K562 (cell line): ENCODE results near the gene SLC2A2. TPM values are rescaled to one million over a fixed set of nuclear protein-coding genes. Genes with fewer than 3 reads are reported as not detected.

Source experiments
- ATAC-seq: fragments of 200-7000 bp; cut with Tn5 transposase; 3 replicates; pipeline ENCODE4 v1.9.1; 2020; ENCODE audit warnings: moderate library complexity
- BruUV-seq: library from RNA; stranded (reverse); fragments of 400-500 nt; replicated peaks from 2 replicates; lab custom pipeline; 2021; lab: Mats Ljungman, UMichigan
- CTCF ChIA-PET: fragments of 300-600 bp; formaldehyde crosslinking; extraction: SDS; loops from one replicate; lab custom pipeline; 2021; ENCODE audit warnings: low intra/inter-chr PET ratio; lab: Yijun Ruan, JAX
- POLR2A ChIA-PET: fragments of 300-600, 350-650 bp; sonication (Branson Sonifier 250); formaldehyde crosslinking; extraction: SDS; loops from one replicate; lab custom pipeline; 2021; ENCODE audit warnings: antibody characterized with exemption, inconsistent platforms; lab: Yijun Ruan, JAX
- DNase-seq, 4 experiments: peaks; one replicate each; pipeline versions ENCODE4 v3.0.0 to v3.0.0-alpha.2; 2011 to 2018; ENCODE audit warnings: low spot score in 3 of 4, mixed read lengths in 3 of 4; ENCODE audit errors: extremely low read depth in 1 of 4
- FAIRE-seq: peaks from 2 replicates; lab custom pipeline; 2011; peaks lifted over from hg19 to GRCh38; lab: Jason Lieb, UNC
- H2AFZ ChIP-seq: 2 replicates; pipeline ENCODE4 v1.6.0; 2011; ENCODE audit warnings: low read depth, low read length, control low read depth, inconsistent platforms
- H3K27ac ChIP-seq: fragments of 200-600 bp; 3 replicates; pipeline ENCODE4 v1.8.0; 2011; ENCODE audit warnings: low read depth, mild to moderate bottlenecking, control low read depth, inconsistent platforms, low read length, moderate library complexity, mixed read lengths; ENCODE audit errors: extremely low read depth
- H3K27me3 ChIP-seq, 2 experiments: fragments of 300-600 bp in 1 of 2; 2 replicates in 1 of 2; 3 replicates in 1 of 2; pipeline versions ENCODE4 v1.6.0 to v1.8.0; 2011; ENCODE audit warnings: inconsistent platforms in 2 of 2, low read length in 2 of 2, mild to moderate bottlenecking in 1 of 2, mixed read lengths in 1 of 2, moderate library complexity in 1 of 2; ENCODE audit not compliant: control insufficient read depth in 2 of 2, insufficient read depth in 2 of 2
- H3K36me3 ChIP-seq: fragments of 300-600 bp; 3 replicates; pipeline ENCODE4 v1.8.0; 2011; ENCODE audit warnings: mild to moderate bottlenecking, low read length, inconsistent platforms; ENCODE audit not compliant: control insufficient read depth, insufficient read depth
- H3K4me1 ChIP-seq, 2 experiments: fragments of 200-600 bp in 1 of 2; replicated peaks in 1 of 2; 2 replicates in 1 of 2; 3 replicates in 1 of 2; pipeline versions ENCODE4 v1.5.1 to v1.8.0; 2011; ENCODE audit warnings: inconsistent platforms in 2 of 2, low read length in 2 of 2, mild to moderate bottlenecking in 1 of 2, mixed read lengths in 1 of 2, moderate library complexity in 1 of 2; ENCODE audit not compliant: control insufficient read depth in 2 of 2, insufficient read depth in 2 of 2
- H3K4me2 ChIP-seq: 2 replicates; pipeline ENCODE4 v1.6.1; 2011; ENCODE audit warnings: low read length, control low read depth, inconsistent platforms, mixed read lengths; ENCODE audit not compliant: insufficient read depth
- H3K4me3 ChIP-seq: fragments of 200-600 bp; sonication (generic), shearing (Covaris generic); 2 replicates; pipeline ENCODE4 v1.5.1; 2016; ENCODE audit warnings: control low read depth, inconsistent platforms
- H3K79me2 ChIP-seq: fragments of 200-600 bp; 3 replicates; pipeline ENCODE4 v1.8.0; 2011; ENCODE audit warnings: low read length, inconsistent platforms; ENCODE audit not compliant: control insufficient read depth, insufficient read depth
- H3K9ac ChIP-seq, 2 experiments: 2 replicates each; pipeline versions ENCODE4 v1.6.0 to v1.6.1; 2011; ENCODE audit warnings: low read depth in 2 of 2, low read length in 2 of 2, control low read depth in 1 of 2, inconsistent platforms in 1 of 2, mild to moderate bottlenecking in 1 of 2, mixed read lengths in 1 of 2; ENCODE audit not compliant: insufficient read depth in 1 of 2
- H3K9me1 ChIP-seq: one replicate; pipeline ENCODE4 v1.6.0; 2011; ENCODE audit warnings: inconsistent platforms, mild to moderate bottlenecking, low read length, moderate library complexity; ENCODE audit not compliant: control insufficient read depth, insufficient read depth
- H3K9me3 ChIP-seq: replicated peaks from 2 replicates; pipeline ENCODE4 v1.5.1; 2011; ENCODE audit warnings: low read depth, low read length, inconsistent platforms; ENCODE audit not compliant: control insufficient read depth, insufficient read depth
- H4K20me1 ChIP-seq: replicated peaks from 2 replicates; pipeline ENCODE4 v1.6.1; 2011; ENCODE audit warnings: low read length, inconsistent platforms, mixed read lengths; ENCODE audit not compliant: control insufficient read depth, insufficient read depth
- CEBPB ChIP-seq: fragments of 450-650 bp; IDR thresholded peaks from 2 replicates; pipeline ENCODE4 v1.6.1; 2016; ENCODE audit warnings: missing genetic modification characterization, missing compliant biosample characterization
- CTCFL ChIP-seq: IDR thresholded peaks from 2 replicates; pipeline ENCODE4 v1.6.1; 2011; ENCODE audit warnings: borderline replicate concordance, low read depth, mild to moderate bottlenecking, moderate library complexity, low read length; ENCODE audit not compliant: insufficient read depth, poor library complexity, severe bottlenecking
- MAFF ChIP-seq: IDR thresholded peaks from 2 replicates; pipeline ENCODE4 v1.6.1; 2012; ENCODE audit warnings: low read length, improper control_type of control experiment
- SMC3 ChIP-seq: conservative IDR thresholded peaks from 2 replicates; pipeline ENCODE4 v1.6.1; 2011; ENCODE audit warnings: low read depth, low read length, improper control_type of control experiment; ENCODE audit not compliant: insufficient read depth
- WGBS: fragments of 100-300 bp; shearing (Covaris generic); methylation state at CpG from one replicate; pipeline ENCODE4 v1.1.6; 2016; ENCODE audit warnings: low coverage, mixed read lengths; ENCODE audit not compliant: insufficient coverage; ENCODE audit errors: missing lambda C conversion rate; 5-methylcytosine and 5-hydroxymethylcytosine counted together
- in situ Hi-C: fragments of 300-500 bp; cut with MboI; formaldehyde crosslinking; loops from 4 replicates; pipeline ENCODE4 v1.15.0; 2018; ENCODE audit warnings: inconsistent platforms, mixed read lengths
- intact Hi-C: fragments of 100-400 bp; cut with micrococcal nuclease; formaldehyde crosslinking; loops from 2 replicates; pipeline ENCODE4 v1.14.2; 2022
- polyA plus RNA-seq, 8 experiments: library from polyadenylated mRNA; depleted of rRNA in 4 of 8; stranded (reverse) in 5 of 8; unstranded in 3 of 8; fragments of >200 nt; fragmentation: Nextera tagmentation in 2 of 8; fragmentation: Illumina TruSeq in 1 of 8; extraction: Ambion mirVana in 2 of 8; extraction: Trizol in 1 of 8; gene quantifications; 2 replicates each; pipeline versions ENCODE4 v1.2.1 to v1.2.3, GENCODE V29; 2011 to 2014; ENCODE audit warnings: inconsistent platforms in 1 of 8, missing spikeins in 1 of 8
- total RNA-seq, 7 experiments: library from RNA; depleted of rRNA in 6 of 7; stranded (reverse); fragments of >200 nt in 6 of 7; fragmentation: Illumina TruSeq in 2 of 7; extraction: Trizol in 2 of 7; gene quantifications; 2 replicates each; pipeline versions ENCODE4 v1.2.1 to v1.2.3, GENCODE V29; 2011 to 2021; ENCODE audit warnings: low replicate concordance in 1 of 7
- TF ChIP-seq, protein P1 (sequence below), 3 experiments: IDR thresholded peaks in 2 of 3; conservative IDR thresholded peaks in 1 of 3; 2 replicates each; pipeline ENCODE4 v1.5.1; 2011 to 2012; ENCODE audit warnings: low read length in 3 of 3, mild to moderate bottlenecking in 3 of 3, control low read depth in 2 of 3, improper control_type of control experiment in 1 of 3, inconsistent platforms in 1 of 3, low read depth in 1 of 3, mixed read lengths in 1 of 3, moderate library complexity in 1 of 3; ENCODE audit not compliant: insufficient read depth in 2 of 3

Gene SLC2A2
- total and polyA plus RNA-seq, 9 of the 15 experiments (the other 6 are each of a cell fraction or from before 2014, with no cell fraction given) = 0.18 TPM; not detected in 8

DNA sequence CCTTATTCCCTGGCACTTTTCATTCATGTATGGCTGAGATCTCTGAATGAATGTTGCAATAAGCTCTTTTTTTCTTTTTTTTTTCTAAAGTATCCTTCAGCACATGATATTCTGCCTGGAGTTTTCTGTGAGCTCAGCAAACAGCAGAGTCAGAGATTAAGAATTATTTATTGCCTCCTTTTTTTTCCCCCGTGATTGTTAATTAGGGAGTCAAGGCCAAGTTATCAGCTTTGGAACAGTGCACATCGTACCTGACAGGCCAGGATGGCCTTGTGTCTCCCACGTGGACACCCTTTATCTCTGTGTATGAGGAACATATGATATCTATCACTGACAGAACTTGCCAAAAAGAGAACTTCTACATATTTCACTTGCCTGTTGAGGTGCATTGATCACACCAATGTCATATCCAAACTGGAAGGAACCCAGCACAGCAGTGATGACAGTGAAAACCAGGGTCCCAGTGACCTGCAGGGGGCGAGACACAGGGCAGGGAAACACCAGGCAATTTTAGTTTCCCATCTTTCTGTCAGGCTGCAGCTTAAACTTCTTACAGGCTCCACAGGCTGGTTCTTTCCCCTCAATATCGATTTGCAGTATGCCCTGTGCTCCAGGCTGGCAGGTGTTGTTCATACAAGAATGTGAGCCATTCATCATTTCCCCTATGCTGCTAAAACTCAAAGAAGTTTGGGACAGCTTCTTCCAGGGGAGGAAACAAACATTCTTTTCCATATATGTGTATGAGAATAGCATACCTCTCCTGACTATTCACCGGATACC, 8.2 kb downstream of the SLC2A2 start:
- in situ Hi-C loops (no loop called here), intact Hi-C loops (no loop called here)
- Histone ChIP-seq H3K27me3 (peaks cover 0 to 4% of the 10 kb centered on the region in 2 experiments; a peak in 3 of 5 replicates), H3K36me3 (no peaks in the 10 kb centered on the region), H3K4me2 (no peak overlapping the region), H3K27ac (no peak overlapping the region), H3K4me1 (peaks cover 0 to 7% of the 10 kb centered on the region in 2 experiments; a peak in 2 of 5 replicates), H3K79me2 (no peaks in the 10 kb centered on the region), H3K9ac (no peak overlapping the region), H4K20me1 (no peaks in the 10 kb centered on the region), H3K4me3 (no peak overlapping the region), H3K9me1 (no peaks in the 10 kb centered on the region), H2AFZ (no peak overlapping the region), H3K9me3 (no peaks in the 10 kb centered on the region)
- peak; percentile 75 for ATAC-seq
- TF ChIP-seq SMC3 = 0 out of 2 replicates have a peak, but pooled peaks have one; percentile 13
- peak; percentile 16 for TF ChIP-seq CTCFL
- peak; percentile 54; the same call in 1 of the 2 replicates for TF ChIP-seq CEBPB (tag)
- TF ChIP-seq, protein P1, sequence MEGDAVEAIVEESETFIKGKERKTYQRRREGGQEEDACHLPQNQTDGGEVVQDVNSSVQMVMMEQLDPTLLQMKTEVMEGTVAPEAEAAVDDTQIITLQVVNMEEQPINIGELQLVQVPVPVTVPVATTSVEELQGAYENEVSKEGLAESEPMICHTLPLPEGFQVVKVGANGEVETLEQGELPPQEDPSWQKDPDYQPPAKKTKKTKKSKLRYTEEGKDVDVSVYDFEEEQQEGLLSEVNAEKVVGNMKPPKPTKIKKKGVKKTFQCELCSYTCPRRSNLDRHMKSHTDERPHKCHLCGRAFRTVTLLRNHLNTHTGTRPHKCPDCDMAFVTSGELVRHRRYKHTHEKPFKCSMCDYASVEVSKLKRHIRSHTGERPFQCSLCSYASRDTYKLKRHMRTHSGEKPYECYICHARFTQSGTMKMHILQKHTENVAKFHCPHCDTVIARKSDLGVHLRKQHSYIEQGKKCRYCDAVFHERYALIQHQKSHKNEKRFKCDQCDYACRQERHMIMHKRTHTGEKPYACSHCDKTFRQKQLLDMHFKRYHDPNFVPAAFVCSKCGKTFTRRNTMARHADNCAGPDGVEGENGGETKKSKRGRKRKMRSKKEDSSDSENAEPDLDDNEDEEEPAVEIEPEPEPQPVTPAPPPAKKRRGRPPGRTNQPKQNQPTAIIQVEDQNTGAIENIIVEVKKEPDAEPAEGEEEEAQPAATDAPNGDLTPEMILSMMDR (IDR thresholded peaks at IDR 0.05 in 2 of 3, conservative IDR thresholded peaks at IDR 0.05 in 1 of 3; ENCODE audit: insufficient read depth in 2 of 3, low read depth in 1 of 3, low read length in 3 of 3) = peak; percentile 45 to 74 (median 53); a peak in 5 of 6 replicates
- no peak for TF ChIP-seq MAFF
- ChIA-PET CTCF (no interaction called here), POLR2A (interaction anchor here (0.6 to 1.4 kb wide), 4 partner anchors 9 to 23 kb away, joined by 3 read pairs; no protein-coding TSS in a partner anchor)
- peak in 2 of 4 experiments; percentile 34 to 35 for DNase-seq
- no TSS peak for BruUV-seq
- FAIRE-seq = no peak
- WGBS = under 1% methylated on average over 6 of the region's 6 CpGs
